Nephron progenitor cell (in vitro differentiated cells): ENCODE data around the gene SLIT1.

Source experiments
- DNase-seq: peaks from one replicate; pipeline ENCODE4 v3.0.0; 2021
- H3K27ac Mint-ChIP-seq: 2 replicates; pipeline ENCODE4 v1.8.0; 2021; ENCODE audit warnings: mild to moderate bottlenecking, moderate library complexity, mixed read lengths
- H3K27me3 Mint-ChIP-seq: 2 replicates; pipeline ENCODE4 v1.8.0; 2021; ENCODE audit warnings: mild to moderate bottlenecking, low read depth, mixed read lengths; ENCODE audit not compliant: poor library complexity
- H3K36me3 Mint-ChIP-seq: 2 replicates; pipeline ENCODE4 v1.8.0; 2021; ENCODE audit warnings: low read depth, mixed read lengths
- H3K4me1 Mint-ChIP-seq: 2 replicates; pipeline ENCODE4 v1.8.0; 2021; ENCODE audit warnings: mixed read lengths
- H3K4me3 Mint-ChIP-seq: 2 replicates; pipeline ENCODE4 v1.8.0; 2021; ENCODE audit warnings: mild to moderate bottlenecking, moderate library complexity, mixed read lengths
- H3K9me3 Mint-ChIP-seq: 2 replicates; pipeline ENCODE4 v1.8.0; 2021; ENCODE audit warnings: mild to moderate bottlenecking, moderate library complexity, mixed read lengths
- CTCF ChIP-seq: fragments of 200-600 bp; sonication (generic); IDR thresholded peaks from 2 replicates; pipeline ENCODE4 v1.5.0; 2021; ENCODE audit warnings: antibody characterized with exemption

Gene SLIT1

GRCh38 chr10:97199152-97199551 is 13.4 kb upstream of the SLIT1 start:
- H3K4me1 Mint-ChIP-seq = peaks cover 46% of the 10 kb centered on the region
- peaks cover 13% of the 10 kb centered on the region for H3K27me3 Mint-ChIP-seq
- TF ChIP-seq CTCF = no peak
- no peaks in the 10 kb centered on the region for H3K36me3 Mint-ChIP-seq
- no peak overlapping the region for H3K4me3 Mint-ChIP-seq
- H3K27ac Mint-ChIP-seq = no peak overlapping the region
- H3K9me3 Mint-ChIP-seq = no peaks in the 10 kb centered on the region
- DNase-seq = no peak

- no peaks in the 10 kb centered on the region for H3K9me3 Mint-ChIP-seq
- peak overlapping the region; percentile 54 for H3K4me3 Mint-ChIP-seq
- no peak for DNase-seq
- H3K4me1 Mint-ChIP-seq = peaks cover 61% of the 10 kb centered on the region
- TF ChIP-seq CTCF = no peak
- peaks cover 17% of the 10 kb centered on the region for H3K27me3 Mint-ChIP-seq
- H3K27ac Mint-ChIP-seq = no peak overlapping the region
- no peaks in the 10 kb centered on the region for H3K36me3 Mint-ChIP-seq
Observed at GRCh38 chr10:97197030-97197500, 11.3 kb upstream of the SLIT1 start.

- peak; percentile 82 for DNase-seq
- Mint-ChIP-seq H3K9me3 (peaks cover under 1% of the 10 kb centered on the region), H3K4me1 (peaks cover 64% of the 10 kb centered on the region), H3K27ac (no peak overlapping the region), H3K36me3 (no peaks in the 10 kb centered on the region), H3K27me3 (peaks cover 17% of the 10 kb centered on the region), H3K4me3 (peak overlapping the region; percentile 77)
- TF ChIP-seq CTCF = peak; percentile 80
Observed at GRCh38 chr10:97196223-97197029, 10.7 kb upstream of the SLIT1 start.

GRCh38 chr10:97195706-97196222 is 10.0 kb upstream of the SLIT1 start:
- no peaks in the 10 kb centered on the region for H3K36me3 Mint-ChIP-seq
- no peak for TF ChIP-seq CTCF
- peak overlapping the region; percentile 59 for H3K27ac Mint-ChIP-seq
- H3K4me3 Mint-ChIP-seq = peak overlapping the region; percentile 86
- H3K9me3 Mint-ChIP-seq = peaks cover 3% of the 10 kb centered on the region
- H3K4me1 Mint-ChIP-seq = peaks cover 67% of the 10 kb centered on the region
- peaks cover 20% of the 10 kb centered on the region for H3K27me3 Mint-ChIP-seq
- no peak for DNase-seq

- TF ChIP-seq CTCF = no peak
- H3K27me3 Mint-ChIP-seq = peaks cover 26% of the 10 kb centered on the region
- DNase-seq = no peak
Observed at GRCh38 chr10:97192952-97193435, 7.2 kb upstream of the SLIT1 start.

More at GRCh38 chr10:97192952-97193435, 7.2 kb upstream of the SLIT1 start:
- H3K36me3 Mint-ChIP-seq = no peaks in the 10 kb centered on the region
- no peak overlapping the region for H3K4me3 Mint-ChIP-seq
- no peak overlapping the region for H3K27ac Mint-ChIP-seq
- peaks cover 3% of the 10 kb centered on the region for H3K9me3 Mint-ChIP-seq
- peaks cover 67% of the 10 kb centered on the region for H3K4me1 Mint-ChIP-seq
